Measurements from ENCODE around the gene GTF3A.
A peak's percentile ranks its signal among the peaks of the same experiment; 100 is the strongest.

The GTF3A gene

DNA sequence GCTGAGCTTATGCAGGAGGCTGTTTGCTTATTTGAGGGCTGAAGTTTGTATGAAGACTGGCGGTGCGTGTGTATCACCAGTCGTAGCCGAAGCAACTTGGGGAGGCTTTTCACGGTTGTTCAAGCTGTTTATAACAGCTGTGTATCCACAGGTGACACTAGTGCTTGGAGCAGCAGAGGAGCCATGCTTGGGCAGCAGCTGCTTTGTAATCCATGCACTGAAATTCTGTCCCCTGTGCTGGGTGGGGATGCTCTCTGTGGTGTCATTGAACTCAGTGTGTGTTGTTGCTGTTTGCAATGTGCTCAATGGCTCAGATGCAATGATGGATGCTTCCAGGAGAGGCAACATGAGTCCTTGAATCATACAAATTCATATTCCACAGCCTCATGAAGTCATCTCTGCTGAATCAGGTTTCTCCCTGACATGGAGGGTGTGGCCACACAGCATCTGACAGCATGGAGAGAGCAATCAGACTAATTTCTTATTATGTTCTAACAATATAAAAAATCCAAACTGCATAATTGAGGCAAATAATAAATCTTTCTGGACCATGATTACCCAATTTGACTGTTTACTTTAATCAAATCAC lies 18.8 kb upstream of the GTF3A start:
- DNase-seq = no peak

GRCh38 chr13:27406178-27406939 lies 18.1 kb upstream of the GTF3A start:
- DNase-seq = peak; percentile 66 to 67

DNA sequence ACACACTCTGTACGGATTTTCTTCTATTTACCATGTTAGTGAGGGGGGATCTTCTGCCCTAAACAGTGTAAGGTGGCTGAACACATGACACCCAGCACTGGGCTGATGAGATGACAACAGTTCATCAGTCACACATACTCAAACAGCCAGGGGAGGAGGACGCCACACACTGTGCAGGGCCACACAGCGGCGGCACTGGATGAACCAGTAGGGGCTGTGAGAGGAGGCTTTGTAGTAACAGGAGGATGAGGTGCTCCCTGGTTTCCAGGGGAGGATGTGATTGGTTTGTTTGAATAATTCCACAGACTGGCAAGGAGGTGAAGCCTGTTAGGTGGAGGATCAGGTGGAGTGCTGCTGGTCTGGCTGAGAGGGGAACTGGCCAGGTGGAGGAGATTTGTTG lies 16.3 kb upstream of the GTF3A start:
- DNase-seq = no peak

GRCh38 chr13:27409013-27409412 lies 15.4 kb upstream of the GTF3A start:
- DNase-seq = no peak

DNA sequence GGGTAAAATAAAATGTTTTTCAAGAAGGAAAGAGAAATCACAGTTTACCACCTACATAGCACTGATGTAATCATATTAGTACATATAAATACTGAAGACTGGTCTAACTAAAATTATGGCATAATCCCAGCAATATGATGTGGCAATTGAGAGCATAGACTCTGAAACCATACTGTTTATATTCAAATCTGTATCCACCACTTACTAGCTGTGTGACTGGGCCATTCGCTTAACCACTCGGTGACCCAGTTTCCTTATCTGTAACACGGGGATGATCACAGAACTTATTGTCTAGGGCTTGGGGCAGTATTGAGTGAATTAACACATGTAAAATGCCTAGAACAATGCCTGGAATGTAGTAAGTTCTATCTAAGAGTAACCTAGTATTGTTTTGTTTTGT lies 13.1 kb upstream of the GTF3A start:
- peak in 1 of 2 donors; percentile 41 for DNase-seq

GRCh38 chr13:27415116-27415515 lies 9.3 kb upstream of the GTF3A start:
- peak; percentile 33 to 38 for DNase-seq

DNA sequence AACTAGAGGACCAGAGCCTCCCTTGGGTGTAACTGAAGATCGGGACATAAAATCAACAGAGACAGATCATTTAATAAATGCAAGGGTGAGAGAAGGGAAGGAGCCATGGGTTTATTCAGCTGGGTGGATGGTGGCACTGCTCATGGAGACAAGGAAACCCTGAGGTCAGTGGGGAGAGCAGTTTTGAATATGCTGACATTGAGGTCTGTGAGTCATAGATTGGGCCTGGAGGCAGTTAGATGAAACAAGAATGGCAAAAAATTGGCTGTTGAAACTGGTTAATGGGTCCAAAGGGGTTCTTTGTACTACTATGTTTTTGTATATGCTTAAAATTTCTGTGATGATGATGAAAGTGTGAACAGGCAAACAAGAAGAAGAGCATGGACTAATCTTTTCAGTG lies 5.1 kb upstream of the GTF3A start:
- DNase-seq = no peak

- no peak for DNase-seq
Measured at GRCh38 chr13:27421101-27421871, 3.1 kb upstream of the GTF3A start.

DNA sequence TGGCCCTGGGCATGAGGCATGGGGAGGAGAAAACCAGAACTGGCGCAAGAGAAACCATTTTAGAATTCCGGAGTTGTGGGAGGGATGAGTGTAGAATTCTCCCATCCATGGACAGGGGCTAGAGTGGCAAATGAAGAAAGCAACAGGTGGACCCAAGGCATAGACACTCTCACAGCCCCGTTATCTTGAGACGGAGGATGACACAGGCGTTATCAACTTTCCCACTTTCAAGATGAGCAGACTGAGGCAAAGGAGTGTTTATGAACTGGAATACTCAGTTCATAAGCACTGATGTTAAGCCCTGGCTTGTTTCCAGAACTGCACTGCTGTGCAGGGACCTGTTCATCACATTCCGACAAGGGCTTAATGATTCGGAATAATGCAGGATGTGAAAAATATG lies 1.1 kb upstream of the GTF3A start:
- no peak for DNase-seq

DNA sequence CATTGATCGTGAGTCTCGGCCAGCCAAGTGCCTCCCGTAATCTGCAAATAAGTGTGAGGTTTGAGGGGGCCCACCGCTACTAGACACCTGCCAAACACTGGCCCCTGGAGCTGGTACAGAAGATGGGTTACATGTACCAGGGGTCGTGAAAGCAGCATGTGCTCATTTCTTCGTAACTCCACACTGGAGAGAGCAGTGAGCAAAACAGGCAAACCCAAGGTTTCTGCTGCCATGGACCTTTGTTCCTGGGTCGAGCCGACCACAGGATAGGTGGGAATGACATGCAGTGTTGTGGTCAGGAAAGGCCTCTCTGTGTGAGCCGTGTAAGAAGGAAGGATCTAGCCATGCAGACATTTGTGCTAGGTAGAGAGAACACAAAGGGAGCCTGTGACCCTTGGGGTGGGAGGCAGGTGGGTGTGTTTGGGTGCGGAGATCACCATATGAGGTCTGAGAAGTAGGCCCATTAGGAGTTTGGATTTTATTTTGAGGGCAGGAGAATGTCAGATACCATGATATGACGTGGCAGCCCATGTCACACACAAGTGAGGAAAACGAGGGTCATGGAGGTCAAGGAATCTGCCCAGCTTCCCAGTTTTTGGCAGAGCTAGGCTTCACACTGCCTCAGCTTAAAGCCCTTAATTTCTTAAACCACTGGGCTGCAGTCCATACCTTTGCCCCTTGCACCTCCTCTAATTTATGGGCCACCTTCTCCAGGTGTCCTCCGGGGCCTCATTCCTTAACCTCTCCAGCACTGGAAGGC lies 919 bp downstream of the GTF3A start:
- DNase-seq = peak; percentile 52 to 58

DNA sequence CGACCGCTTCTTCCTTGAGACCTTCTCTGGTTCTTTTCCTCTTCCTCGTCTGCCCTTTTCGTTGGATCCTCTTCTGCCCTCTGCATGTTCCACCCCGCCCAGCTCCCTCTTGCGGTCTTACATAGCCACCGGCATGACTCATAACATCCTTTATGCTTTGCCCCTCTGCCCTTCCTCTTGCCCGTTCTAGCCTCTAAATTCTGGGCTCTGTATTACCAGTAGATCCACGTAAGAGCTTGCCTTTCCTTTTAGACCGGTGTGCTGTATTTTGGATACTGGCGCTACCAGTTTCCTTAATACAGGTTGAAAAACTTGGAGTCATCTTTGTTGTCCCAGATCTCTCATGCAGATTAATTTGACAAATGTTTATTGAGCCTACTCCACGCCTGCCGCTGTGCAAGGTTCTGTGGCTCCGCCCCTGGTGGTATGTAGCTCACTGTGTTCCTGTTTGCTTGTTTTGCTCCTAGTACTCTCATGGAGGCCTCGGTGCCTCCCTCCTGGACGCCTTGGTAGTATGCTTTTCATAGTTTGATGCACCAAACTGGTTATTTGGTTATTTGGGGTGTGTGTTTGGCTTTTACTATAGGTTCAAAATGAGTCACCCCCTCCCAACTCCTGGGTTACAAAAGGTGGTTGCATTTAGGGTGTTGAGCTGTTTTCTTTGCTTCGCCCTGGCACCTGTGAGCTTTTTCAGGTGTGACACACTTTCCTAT lies 1.7 kb downstream of the GTF3A start:
- DNase-seq = peak; percentile 89 to 90

DNA sequence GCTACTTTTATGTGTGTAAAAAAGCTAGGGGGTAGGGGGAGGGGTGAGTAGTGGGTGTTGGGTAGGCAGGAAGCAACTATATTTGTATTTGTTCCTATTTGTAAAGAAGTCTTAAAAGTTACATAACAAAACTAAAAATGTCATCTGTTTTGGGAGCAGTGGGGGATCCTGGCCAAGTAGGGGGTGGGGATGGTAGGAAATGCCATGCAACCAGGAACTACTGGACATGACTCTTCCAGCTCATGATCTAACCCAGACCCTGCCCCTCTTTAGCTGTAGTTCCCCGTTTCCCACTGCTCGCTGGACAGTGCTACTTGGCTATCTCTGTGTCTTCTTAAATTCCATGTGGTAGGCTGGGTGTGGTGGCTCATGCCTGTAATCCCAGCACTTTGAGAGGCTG lies 3.2 kb downstream of the GTF3A start:
- DNase-seq = peak; percentile 69 to 89

GRCh38 chr13:27428160-27428559 lies 3.7 kb downstream of the GTF3A start:
- DNase-seq = no peak

- no peak for DNase-seq
Measured at GRCh38 chr13:27432180-27432579, 7.8 kb downstream of the GTF3A start.

GRCh38 chr13:27432611-27433210 lies 8.3 kb downstream of the GTF3A start:
- no peak for DNase-seq

DNA sequence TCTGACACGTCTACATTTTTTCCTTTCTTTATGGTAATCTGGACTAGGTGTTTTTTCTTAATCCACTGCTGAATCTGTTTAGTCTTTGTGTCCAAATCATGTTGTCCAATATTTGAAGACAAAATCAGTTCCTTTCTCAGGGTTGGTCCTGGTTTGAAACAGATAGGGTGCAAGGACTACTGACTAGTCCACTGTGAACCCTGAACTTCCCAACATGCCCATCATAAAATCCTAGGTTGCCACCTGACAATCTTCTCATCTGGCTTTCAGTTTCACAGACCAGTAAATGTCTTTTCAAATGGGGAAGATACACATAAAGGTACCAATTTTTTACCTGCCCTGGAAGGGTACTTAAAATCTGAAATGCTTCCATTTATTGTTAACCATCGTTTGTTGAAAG lies 12.7 kb downstream of the GTF3A start:
- DNase-seq = no peak

- no peak for DNase-seq
Measured at GRCh38 chr13:27440408-27440807, 16.0 kb downstream of the GTF3A start.

GRCh38 chr13:27442071-27442647 lies 17.7 kb downstream of the GTF3A start:
- peak; percentile 5 to 21 for DNase-seq

DNA sequence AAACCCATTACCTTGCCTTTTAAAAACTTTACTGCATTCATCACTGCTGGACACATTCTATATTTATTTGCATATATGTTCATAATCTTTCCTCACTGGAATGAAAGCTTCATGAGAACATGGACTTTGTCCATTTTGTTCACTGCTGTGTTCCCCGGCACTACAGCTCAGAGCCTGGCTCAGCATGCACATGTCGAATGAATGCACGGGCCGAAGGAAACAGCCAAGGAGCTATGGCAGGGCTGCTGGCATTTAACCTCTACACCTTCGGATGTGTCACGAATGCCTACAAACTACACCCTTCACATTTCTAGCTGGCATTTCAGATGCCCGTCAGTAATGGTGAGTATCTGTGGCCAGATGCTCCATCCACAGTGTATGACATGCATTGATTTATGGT lies 18.4 kb downstream of the GTF3A start:
- DNase-seq = no peak

DNA sequence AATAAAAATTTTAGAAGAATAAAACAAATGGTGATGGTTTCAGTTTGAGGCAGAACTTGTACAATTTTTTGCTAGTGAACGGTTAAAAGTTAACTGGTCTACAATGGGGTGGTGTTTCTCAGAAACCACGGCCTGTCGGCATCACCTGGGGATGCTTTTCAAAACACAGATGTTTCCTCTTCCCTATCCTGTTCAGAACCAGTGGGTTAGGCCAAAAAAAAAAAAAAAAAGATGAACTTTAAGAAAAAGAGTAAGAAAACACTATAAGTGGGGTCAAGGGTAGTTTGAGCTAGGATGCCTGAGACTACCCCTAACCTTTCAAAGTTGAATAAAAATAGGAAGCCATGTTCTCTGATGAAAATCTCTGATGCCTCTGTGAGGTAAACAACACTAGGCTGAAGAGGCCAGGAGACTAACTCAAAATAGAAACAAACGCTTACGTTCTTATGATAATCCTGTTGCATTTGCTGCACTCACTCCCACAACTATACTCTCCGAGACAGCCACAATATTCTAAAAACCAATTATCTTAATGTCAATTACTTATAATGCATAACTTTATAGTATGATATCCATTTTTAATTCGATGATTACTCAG lies 22.7 kb downstream of the GTF3A start:
- no peak for DNase-seq

- no peak for DNase-seq
Measured at GRCh38 chr13:27448308-27448707, 23.9 kb downstream of the GTF3A start.
